ENCODE data around the gene OXER1.

The OXER1 gene

DNA sequence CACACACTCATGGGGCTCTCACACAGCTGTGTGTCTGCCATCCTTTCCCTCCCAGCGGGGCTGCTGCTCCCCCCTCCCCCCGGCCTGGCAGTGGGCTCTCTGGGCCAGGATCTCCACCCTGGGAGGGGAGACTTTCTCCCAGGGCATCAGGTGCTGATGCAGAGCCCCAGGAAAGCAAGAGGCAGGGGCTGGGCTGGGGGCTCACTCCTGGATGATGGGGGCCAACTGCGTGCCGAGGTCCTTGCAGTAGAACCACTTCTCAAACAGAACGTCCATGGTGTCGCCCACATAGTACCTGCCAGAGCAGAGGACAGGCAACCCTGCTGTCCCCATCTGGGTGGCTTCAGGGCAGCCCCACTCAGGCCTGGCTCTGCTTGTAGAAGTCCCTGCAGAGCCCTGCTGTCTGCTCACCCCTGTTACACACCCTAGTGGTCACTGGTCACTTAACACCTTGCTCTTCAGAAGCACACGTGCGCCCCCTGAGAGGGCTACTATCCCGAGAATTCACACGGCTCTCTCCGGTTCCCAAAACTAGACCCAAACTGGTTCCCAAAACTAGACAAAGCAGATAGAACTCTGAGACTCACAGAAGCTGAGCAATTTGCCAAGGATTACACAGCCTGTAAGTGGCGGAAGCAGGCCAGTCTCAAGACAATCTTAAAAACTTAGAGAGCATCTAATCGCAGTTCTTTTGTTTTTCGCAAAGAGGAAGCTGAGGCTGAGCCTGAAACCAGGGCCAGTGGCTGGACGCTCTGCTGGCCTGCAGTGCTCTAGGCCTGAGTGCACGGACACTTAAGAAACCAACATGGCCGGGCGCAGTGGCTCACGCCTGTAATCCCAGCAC, 6.6 kb upstream of the OXER1 start:
- no peak overlapping the region for H3K4me3 ChIP-seq (ENCODE audit: low read depth, low read length)
- TF ChIP-seq MYC (IDR thresholded peaks at IDR 0.05; ENCODE audit: low read depth, low read length) (no peak), POLR2A (IDR thresholded peaks at IDR 0.05; ENCODE audit: extremely low read depth, insufficient read length) (no peak)
- TF ChIP-seq, protein P1, sequence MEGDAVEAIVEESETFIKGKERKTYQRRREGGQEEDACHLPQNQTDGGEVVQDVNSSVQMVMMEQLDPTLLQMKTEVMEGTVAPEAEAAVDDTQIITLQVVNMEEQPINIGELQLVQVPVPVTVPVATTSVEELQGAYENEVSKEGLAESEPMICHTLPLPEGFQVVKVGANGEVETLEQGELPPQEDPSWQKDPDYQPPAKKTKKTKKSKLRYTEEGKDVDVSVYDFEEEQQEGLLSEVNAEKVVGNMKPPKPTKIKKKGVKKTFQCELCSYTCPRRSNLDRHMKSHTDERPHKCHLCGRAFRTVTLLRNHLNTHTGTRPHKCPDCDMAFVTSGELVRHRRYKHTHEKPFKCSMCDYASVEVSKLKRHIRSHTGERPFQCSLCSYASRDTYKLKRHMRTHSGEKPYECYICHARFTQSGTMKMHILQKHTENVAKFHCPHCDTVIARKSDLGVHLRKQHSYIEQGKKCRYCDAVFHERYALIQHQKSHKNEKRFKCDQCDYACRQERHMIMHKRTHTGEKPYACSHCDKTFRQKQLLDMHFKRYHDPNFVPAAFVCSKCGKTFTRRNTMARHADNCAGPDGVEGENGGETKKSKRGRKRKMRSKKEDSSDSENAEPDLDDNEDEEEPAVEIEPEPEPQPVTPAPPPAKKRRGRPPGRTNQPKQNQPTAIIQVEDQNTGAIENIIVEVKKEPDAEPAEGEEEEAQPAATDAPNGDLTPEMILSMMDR (IDR thresholded peaks at IDR 0.05; ENCODE audit: low read depth, low read length) = peak; percentile 69
- TF ChIP-seq, protein P2, sequence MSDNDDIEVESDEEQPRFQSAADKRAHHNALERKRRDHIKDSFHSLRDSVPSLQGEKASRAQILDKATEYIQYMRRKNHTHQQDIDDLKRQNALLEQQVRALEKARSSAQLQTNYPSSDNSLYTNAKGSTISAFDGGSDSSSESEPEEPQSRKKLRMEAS (IDR thresholded peaks at IDR 0.05; ENCODE audit: low read depth, low read length) = peak; percentile 55
- DNase-seq (ENCODE audit: low read depth) = peak; percentile 80

DNA sequence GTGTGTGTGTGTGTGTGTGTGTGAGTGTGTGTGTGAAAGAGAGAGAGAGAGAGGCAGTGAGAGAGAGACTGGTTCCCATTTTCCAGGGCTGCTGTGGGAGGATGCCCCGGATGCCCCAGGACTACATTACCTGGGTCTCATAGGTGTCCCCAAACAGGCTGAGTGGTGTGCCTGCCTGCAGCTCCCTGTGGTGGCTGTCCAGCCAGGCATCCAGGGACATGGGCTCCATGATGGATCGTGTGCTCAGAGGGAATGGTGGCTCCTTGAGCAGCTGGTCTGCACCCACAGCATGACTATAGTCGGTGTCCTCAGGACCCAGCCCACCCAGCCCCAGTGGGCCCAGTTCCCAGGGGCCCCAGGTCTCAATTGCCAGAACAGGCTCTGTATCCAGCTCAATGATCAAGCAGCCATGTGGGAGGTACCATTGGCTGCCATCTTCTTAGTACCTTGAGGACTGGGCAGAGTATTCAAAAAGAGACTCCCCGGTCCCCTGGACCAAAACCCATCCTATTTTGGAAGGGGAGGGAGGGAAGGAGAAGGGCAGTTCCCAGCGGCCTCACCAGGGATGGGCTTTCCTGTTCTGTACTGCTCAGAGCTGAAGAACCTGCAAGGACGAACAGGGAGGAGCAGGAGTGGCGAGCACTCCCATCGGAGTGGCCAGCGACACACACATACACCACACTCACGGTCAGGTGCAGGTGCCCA, 5.8 kb upstream of the OXER1 start:
- H3K4me3 ChIP-seq (ENCODE audit: low read depth, low read length) = no peak overlapping the region
- DNase-seq (ENCODE audit: low read depth) = no peak
- TF ChIP-seq POLR2A (IDR thresholded peaks at IDR 0.05; ENCODE audit: extremely low read depth, insufficient read length) (no peak), MYC (IDR thresholded peaks at IDR 0.05; ENCODE audit: low read depth, low read length) (no peak)
- TF ChIP-seq, protein P1 (IDR thresholded peaks at IDR 0.05; ENCODE audit: low read depth, low read length) = no peak
- TF ChIP-seq, protein P2 (IDR thresholded peaks at IDR 0.05; ENCODE audit: low read depth, low read length) = no peak

DNA sequence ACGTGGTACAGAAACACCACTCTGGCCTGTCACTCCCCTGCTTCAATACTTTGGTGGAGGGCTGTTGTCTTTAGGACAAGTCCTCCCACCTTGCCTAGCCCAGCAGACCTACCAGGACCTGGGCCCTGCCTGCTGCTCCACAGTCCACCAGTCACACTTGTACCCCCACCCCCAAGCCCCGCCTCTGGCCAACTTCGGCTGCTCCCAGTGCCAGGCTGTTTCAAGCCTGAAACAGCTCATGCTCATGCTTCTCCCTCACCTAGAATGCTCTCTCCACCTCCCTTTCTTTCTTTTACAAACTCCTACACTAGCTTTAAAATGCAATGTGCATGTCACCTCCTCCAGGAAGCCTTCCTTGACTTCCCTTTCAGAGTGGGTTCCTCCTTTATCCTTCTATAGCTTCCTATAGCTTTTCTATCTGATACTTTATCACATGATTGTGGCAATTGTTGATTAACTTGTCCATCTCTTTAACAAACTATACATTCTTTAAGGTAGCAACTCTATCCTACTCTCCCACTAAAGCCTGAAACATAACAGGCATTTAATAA, 4.8 kb upstream of the OXER1 start:
- DNase-seq (ENCODE audit: low read depth) = no peak
- TF ChIP-seq POLR2A (IDR thresholded peaks at IDR 0.05; ENCODE audit: extremely low read depth, insufficient read length) = no peak
- no peak overlapping the region for H3K4me3 ChIP-seq (ENCODE audit: low read depth, low read length)

DNA sequence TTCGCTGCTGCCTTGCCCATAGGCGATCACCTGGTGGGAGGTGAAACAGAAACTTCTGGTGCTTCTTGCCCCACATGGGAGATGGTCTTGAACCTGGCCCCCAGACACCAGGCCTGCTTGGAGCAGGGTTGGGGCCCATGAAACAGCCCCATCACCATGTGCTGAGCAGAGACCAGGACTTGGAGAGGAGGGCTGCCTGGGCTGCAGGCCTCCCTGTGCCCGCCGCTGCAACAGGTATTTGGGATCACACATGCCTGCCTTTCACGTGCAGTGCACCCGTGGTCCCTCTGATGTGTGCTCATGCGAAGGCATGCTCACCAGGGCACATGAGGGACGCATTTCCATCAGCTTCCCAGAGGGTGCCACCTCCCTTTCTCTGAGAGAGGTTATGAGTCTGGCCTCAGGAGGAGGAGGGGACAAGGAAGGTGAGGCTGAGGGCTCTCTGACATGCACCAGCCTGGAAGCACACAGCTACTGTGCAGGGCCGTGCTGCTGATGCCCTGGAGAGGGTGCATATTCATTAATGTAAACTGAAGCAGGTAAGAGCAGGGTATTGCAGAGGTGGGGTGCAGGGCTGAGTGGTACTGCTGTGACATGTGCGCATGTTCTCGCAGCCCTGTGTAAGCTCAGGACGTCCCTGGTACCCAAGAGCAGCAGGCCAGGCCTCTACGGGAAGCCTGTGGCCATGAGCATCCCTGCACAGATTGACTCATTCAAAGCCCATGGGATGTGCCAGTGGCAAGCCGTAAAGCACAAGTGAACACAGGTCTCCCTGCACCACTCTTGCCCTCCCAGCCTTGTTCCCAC, 4.2 kb upstream of the OXER1 start:
- TF ChIP-seq MYC (IDR thresholded peaks at IDR 0.05; ENCODE audit: low read depth, low read length) = no peak
- TF ChIP-seq, protein P2 (IDR thresholded peaks at IDR 0.05; ENCODE audit: low read depth, low read length) = no peak
- no peak overlapping the region for H3K4me3 ChIP-seq (ENCODE audit: low read depth, low read length)
- DNase-seq (ENCODE audit: low read depth) = peak; percentile 30

DNA sequence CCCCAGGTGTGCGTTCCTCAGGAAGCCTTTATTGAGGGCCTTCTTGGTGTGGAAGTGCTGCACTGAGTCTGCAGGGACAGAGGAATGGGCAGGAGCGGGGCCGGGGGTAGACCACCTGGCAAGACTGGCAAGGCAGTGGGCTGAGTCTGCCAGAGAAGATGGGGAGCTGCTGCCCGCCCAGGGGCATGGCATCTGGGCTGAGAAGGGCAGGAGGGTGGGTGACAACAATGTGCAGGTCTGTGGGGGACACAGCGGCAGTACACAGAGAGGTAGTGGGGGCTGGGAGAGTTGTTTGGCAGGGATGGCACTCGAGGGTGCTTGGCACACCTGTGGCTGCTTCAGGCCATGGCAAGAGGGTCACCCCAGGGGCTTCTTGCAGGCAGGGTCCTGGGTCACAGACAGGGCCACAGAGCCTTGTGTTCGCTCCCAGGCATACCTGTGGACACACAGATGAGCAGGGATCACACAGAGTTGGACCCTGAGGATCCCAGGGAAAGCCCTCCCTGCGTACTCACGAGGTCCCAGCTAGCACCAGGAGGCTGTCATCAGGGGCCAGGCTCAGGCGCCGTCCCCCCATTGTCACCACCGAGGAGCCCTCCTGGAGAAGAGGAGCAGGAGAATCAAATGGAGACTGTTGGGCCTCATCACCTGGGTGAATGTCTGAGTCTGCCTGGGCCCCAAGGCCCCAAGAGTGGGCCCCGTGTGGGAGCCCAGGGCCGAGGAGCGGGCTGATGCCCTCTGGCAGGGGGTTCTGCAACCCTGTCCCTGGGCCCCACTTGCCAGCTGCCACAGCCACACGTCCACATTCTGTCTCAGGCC, 3.4 kb upstream of the OXER1 start:
- H3K4me3 ChIP-seq (ENCODE audit: low read depth, low read length) = no peak overlapping the region
- no peak for DNase-seq (ENCODE audit: low read depth)
- TF ChIP-seq, protein P1 (IDR thresholded peaks at IDR 0.05; ENCODE audit: low read depth, low read length) = no peak
- TF ChIP-seq MYC (IDR thresholded peaks at IDR 0.05; ENCODE audit: low read depth, low read length) (no peak), POLR2A (IDR thresholded peaks at IDR 0.05; ENCODE audit: extremely low read depth, insufficient read length) (no peak)
- TF ChIP-seq, protein P2 (IDR thresholded peaks at IDR 0.05; ENCODE audit: low read depth, low read length) = no peak

DNA sequence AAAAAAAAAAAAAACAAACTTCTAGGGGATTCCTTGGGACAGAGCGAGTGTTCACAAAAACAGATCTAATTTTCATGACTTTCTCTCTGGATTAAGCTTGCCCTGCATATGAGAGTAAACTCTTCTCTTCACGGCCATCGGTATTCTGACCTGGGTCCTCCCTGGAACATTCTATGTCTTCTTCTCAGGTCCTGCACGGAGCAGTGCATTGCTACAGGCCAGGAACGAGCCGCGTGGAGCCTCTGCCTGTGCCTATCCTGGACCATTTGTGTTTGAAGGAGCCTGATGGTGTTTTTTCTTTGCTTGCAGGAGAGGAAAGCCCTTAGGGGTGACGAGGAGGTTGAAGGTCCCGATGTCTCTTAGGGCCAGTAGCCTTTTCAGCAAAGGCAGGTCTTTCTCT, 1.8 kb upstream of the OXER1 start:
- DNase-seq (ENCODE audit: low read depth) = no peak
- TF ChIP-seq MYC (IDR thresholded peaks at IDR 0.05; ENCODE audit: low read depth, low read length) (no peak), POLR2A (IDR thresholded peaks at IDR 0.05; ENCODE audit: extremely low read depth, insufficient read length) (no peak)
- TF ChIP-seq, protein P1 (IDR thresholded peaks at IDR 0.05; ENCODE audit: low read depth, low read length) = no peak
- TF ChIP-seq, protein P2 (IDR thresholded peaks at IDR 0.05; ENCODE audit: low read depth, low read length) = no peak
- no peak overlapping the region for H3K4me3 ChIP-seq (ENCODE audit: low read depth, low read length)

All from NB4 (cell line).